NCI-H1105 (cell line): ENCODE measurements around the gene ZFP36.

Experiments used
- DNase-seq: peaks from one replicate; lab custom pipeline; 2025; lab: John Stamatoyannopoulos, UW

Gene ZFP36

DNA sequence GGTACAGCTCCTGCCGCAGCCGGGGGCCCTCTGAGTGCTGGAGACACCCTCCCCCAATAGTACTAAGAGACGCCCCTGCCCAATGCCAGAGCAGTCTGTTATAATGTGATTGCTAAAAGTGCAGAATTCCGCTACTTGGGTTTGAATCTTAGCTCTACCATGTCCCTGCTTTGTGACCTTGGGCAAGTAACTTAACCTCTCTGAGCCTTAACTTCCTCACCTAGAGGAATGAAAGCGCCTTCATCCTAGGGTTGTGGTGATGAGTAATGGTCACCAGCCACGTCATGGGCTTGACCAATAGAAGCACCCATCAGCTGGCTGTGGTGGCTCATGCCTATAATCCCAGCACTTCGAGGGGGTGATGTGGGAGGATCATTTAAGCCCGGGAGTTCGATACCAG lies 12.4 kb downstream of the ZFP36 start:
- no peak for DNase-seq

DNA sequence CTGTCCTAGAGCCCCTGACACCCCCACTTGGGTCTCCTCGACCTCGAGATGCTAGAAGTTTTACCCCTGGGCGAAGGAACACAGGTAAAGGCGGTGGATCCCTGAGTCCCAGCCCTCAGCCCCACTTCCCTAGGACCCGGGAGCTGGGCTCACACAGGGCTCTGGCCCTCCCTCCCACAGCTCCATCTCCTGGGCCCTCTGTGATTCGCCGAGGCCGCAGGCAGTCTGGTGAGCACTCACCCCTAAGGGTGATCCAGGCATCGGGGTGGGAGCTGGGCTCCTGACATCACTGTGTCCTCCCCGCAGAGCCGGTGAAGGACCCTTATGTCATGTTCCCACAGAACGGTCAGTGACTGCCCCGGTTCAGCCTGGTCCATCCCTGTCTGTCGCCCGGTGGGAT lies 14.1 kb downstream of the ZFP36 start:
- no peak for DNase-seq

DNA sequence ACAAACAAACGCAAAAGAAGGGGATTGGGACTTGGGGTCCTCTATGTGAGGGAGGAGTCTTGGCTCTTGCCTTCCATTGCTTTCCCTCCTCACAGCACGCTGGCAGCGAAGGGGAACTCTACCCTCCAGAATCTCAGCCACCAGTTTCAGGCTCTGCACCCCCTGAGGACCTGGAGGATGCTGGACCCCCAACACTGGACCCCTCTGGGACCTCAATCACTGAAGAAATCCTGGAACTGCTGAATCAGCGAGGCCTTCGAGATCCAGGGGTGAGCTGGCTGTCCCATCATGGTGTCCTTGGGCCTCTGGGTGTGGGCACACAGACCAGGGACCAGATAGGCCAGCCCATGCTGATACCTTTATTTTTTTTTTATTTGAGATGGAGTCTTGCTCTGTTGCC lies 15.4 kb downstream of the ZFP36 start:
- no peak for DNase-seq

DNA sequence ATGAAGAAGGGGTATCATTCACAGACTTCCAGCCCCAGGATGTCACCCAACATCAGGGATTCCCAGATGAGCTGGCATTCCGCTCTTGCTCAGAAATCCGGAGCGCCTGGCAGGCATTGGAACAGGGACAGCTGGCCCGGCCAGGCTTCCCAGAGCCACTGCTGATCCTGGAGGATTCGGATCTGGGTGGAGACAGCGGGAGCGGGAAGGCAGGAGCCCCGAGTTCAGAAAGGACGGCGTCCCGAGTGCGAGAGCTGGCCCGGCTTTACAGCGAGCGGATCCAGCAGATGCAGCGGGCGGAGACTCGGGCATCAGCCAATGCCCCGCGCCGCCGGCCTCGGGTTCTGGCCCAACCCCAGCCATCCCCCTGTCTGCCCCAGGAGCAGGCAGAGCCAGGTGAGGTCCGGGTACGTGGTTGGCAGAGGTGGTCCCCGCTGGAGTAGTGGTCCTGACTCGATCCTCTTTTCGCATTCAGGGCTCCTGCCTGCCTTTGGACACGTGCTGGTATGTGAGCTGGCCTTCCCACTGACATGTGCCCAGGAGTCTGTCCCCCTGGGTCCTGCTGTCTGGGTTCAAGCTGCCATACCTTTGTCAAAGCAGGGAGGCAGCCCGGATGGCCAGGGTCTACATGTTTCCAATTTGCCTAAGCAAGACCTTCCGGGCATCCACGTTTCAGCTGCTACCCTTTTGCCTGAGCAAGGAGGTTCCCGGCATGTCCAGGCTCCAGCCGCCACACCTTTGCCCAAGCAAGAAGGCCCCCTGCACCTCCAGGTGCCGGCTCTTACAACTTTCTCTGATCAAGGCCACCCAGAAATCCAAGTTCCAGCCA lies 16.8 kb downstream of the ZFP36 start:
- no peak for DNase-seq

DNA sequence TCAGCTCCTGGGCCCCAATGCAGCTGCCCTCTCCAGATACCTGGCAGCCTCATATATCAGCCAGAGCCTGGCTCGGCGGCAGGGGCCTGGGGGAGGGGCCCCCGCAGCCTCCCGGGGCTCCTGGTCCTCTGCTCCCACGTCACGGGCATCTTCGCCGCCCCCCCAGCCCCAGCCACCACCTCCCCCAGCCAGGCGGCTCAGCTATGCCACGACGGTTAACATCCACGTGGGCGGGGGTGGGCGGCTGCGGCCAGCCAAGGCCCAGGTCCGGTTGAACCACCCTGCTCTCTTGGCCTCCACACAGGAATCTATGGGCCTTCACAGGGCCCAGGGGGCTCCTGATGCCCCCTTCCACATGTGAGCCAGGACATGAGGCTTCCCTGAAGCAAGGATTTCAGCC lies 18.3 kb downstream of the ZFP36 start:
- no peak for DNase-seq

DNA sequence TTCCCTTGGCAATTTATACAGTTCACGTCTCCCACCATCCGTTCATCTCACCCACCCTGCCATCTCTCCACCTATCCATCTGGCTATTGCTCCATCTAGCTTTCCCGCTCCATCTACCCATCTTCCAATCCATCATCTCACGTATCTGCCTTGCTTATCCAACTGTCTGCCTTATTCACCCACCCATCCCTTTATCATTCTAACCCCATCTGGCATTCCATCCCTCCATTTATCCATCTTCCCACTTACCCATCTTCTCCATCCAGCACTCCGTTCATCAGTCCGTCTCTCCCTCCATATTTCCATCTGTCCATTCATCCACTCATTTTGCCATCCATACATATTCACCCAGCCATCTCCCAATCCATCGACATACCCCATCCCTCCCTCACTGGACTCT lies 19.1 kb downstream of the ZFP36 start:
- no peak for DNase-seq

DNA sequence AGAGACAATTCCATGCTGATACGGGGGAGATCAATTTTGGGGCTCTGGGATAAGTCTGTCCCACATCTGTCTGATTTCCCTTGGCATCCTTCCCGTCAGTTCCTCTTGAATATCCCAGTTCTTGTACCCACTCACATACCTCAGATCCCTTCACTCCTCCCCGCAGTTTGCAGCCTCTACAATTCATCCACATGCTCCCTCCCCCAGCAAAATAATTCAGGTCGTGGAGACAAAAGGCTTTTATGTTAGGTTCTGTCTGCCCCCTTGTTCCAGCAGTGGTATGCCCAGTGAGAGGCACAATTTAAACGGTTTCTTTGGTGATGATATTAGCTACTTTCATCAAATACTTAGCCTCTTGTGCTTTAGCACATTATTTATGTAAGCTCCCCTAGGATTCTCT lies 19.5 kb downstream of the ZFP36 start:
- no peak for DNase-seq

DNA sequence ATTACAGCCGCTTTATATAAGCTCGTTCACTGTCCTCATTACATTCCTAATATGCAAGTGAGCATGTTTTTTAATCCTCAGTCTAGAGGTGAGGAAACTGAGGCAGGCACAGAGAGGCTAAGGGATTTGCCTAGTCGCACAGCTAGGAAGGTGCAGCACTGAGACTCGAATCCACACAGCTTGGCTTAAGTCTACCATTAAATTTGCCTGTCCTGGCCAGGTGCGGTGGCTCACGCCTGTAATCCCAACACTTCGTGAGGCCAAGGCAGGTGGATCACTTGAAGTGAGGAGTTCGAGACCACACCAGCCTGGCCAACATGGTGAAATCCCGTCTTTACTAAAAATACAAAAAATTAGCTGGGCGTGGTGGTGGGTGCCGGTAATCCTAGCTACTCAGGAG lies 21.1 kb downstream of the ZFP36 start:
- DNase-seq, result no peak

DNA sequence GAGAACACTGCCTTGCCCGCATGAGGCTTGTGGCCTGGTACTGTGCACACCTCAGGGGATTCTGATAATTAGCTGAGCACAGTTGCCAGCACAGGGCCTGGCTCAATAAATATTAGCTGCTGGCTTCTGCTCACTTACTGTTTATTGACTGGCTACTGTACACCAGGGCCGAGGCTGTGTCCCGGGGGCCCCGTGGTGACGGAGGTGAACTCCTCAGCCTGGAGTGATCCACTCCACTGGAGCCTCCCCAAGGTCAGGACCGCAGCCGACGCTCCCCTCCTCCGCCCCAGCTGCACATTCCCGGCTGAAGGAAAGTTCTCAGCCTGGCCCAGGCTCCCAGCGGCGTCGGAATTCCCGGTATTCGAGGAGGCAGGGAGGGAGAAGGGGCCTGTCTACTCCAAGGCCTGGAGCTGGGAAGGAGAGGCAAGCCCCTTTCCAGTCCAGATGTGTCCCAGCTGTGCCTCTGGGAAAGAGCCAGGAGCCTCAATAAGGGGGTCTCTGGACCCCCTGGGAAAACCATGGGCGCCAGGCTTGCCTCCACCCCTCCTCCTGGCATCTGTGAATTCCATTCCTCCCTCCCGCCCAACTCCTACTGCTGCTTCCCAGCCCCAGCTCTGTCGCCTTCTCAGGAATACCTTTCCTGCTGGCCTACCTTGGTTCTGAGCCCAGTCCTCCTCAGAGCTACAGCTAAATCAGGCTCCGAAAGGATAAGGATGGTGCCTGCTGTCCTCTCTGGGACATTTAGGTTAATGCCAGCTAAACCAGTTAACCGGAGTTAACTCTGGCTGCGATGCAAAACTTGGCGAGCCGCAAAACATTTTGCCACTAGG lies 21.9 kb downstream of the ZFP36 start:
- DNase-seq, result no peak

DNA sequence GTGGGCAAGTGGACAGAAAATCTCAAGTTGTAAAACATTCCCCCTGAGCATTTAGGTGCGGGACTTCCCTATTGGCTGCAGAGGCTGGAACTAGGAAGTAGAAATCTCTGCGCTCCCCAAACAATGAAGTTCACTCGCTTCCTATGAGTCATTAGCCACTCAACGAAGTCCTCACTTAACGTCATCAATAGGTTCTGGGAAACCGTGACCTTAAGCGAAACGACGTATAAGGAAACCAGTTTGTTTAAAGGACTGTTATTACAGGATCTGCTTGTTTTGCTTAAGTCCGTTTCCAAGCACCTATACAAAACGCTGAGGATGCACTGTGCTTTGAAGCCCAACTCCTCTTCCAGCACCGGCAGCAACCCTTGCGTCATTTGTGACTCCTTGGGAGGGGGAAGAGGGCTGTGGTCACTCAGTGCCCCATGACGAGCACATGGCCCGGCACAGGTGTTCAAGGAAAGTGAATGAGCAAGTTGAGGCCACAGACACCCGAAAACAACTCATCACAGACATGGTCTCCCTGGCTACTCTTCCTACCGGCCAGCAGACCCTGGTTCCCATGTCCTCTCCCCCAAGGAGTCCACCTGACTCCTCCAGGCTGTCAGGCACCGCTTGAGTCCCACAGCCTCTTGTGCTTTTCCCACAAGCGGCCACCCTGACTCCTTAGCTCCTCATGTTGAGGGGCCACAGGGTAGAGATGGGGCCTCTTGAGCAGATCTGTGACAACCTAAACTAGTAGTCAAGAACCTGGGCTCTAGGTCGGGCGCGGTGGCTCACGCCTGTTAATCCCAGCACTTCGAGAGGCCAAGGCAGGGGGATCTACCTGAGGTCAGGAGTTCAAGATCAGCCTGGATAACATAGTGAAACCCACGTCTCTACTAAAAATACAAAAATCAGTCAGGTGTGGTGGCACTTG lies 24.3 kb downstream of the ZFP36 start:
- no peak for DNase-seq

DNA sequence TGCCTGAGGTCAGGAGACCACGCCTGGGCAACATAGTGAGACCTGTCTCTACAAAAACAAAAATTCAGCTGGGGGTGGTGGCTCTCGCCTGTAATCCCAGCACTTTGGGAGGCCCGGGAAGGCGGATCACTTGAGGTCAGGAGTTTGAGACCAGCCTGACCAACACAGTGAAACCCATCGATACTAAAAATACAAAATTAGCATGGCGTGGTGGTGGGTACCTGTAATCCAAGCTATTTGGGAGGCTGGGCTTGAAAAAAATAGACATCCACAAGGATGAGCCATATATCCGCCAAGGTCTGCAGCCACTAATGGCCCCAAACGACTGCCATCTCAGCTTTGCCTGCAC lies 26.0 kb downstream of the ZFP36 start:
- DNase-seq, result no peak

DNA sequence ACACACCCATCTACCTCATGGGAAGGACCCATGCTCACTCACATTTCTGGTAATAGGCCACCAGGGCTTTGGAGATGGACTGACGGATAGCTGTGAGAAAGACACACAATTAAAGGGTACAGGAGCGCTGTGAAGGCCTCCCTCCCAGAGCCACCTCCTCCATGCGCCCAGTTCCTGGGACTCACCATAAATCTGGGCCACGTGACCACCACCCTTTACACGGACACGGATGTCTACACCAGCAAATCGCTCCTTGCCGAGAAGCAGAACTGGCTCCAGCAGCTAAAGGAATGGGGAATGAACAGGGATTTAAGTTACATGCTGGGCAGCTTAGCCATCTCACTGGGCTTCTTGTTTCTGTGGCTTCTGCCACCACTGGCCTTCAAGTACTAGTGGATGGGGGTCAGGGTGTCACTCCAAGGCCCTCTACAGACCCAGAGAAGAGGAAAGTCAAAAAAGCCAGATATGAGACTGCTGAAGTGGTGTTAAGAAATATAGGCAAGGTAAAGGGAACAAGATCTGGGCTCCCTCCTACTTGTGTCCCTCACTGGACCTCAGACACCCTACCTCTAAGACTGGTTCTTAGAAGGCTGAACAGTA lies 26.9 kb downstream of the ZFP36 start:
- no peak for DNase-seq

DNA sequence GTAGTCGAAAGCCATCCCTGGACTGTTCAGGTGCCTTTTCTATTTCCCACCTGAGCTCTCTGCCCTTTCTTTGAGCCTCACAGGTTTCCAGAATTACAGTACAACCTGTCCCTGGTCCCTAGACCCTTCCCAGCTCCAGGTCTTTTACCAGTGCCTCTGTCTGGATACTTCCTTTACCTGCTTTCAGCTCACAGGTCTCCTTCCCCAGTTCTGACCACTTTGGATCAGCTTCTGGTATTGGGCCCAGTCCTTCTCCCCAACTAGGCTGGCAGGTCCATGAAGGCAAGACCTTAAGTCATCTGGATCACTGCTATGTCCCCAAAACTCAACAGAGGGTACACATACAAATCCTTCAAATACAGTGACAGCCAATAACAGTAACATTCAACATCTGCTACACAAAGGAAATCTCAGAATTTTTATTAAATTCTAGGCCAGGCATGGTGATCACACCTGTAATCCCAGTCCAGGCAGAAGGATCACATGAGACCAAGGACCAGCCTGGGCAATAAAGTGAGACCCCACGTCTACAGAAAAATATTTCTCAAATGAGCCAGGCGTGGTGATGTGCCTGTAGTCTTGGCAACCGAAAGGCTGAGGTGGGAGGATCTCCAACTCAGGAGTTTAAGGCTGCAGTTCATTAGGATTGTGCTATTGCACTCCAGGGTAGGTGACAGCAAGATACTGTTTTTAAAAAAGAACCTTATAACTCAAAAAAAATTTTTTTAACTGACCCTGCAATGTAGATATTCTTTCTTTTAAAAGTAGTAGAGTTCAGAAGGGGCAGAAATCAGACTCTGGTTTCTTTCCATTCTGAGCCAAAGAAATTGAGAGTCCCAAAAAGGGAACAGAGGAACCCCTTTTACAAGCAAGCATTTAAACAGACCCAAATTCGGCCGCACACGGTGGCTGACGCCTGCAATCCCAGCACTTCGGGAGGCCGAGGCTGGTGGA lies 27.8 kb downstream of the ZFP36 start:
- DNase-seq, result no peak

DNA sequence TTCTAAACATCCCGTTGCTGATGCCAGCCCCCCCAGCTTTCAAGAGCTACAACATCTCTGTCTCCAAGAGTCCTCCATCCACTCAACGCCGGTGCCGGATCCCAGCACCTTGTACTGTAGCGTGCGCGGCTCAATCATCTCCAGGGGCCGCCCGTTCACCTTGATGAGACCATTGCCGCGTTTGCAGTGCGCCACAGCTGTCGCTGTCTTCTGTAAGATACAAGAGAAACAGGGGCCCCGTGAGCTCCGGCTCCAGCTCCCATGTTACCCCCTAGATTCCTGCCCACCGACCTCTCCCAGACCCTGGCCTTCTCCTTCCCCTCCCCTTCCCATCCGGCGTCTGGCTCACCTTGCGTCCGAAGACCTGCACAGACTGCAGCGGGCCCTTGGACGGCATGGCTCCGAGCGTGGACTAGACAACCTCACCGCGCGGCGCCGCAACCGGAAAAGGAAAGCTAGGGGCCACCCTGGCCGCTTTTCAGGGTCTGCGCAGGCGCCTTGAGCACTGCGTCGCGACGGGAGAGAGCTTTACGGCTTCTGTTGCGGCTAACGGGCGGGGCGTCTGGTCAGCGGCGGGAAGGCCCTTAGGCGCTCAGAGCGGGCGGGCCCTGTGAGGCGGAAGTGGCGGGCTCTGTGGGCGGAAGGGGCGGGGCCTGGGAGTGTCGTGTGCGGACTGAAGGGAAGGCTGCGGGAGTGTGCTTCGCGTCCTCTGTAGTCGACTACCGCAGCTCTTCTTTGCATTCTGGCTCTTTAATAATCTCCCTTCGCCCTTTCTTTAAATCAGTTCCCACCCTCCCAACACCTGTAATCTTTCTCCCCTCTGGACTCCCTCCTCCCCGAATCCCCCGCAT lies 29.1 kb downstream of the ZFP36 start, which contains the start of gene RPS16:
TSS of gene RPS16 (minus strand) at position 451 of the 851 bp plus-strand sequence. CDS start at position 397, 54 bp downstream.
- peak; percentile 98 for DNase-seq

DNA sequence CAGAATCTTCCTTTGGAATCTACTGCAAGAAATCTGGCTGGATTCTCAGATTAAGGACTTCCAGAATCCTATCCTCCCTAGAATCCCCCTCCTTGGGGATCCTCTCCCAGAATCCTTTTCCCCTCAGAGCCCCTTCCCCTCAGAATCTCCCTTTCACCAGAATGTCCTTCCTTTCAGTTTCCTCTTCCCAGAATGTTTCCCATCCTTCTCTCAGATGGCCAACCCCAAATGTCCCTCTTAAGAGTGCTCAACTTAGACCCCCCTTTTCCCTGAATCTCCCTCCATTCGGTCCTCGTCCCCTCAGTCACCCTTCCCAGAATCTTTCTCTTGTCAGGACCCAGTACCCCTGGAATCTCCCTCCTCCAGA lies 29.7 kb downstream of the ZFP36 start:
- DNase-seq, result no peak

DNA sequence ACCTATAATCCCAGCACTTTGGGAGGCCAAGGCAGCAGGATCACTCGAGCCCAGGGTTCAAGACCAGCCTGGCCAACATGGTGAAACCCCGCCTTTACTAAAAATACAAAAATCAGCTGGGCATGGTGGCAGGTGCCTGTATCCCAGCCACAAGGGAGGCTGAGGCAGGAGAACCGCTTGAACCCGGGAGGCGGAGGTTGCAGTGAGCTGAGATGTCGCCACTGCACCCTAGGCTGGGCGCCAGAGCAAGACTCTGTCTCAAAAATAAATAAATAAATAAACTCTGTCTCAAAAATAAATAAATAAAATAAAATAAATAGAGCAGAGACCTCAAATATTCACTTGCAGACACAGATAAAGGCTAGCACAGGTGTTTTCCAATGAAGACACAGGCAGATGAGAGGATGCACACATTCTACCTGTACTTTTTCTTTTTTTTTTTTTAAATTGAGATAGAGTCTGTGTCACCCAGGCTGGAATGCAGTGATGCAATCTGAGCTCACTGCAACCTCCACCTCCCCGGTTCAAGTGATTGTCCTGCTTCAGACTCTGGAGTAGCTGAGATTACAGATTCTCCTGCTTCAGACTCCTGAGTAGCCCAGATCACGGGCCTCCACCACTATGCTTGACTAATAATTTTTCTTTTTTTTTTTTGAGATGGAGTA lies 31.8 kb downstream of the ZFP36 start:
- DNase-seq, result no peak

DNA sequence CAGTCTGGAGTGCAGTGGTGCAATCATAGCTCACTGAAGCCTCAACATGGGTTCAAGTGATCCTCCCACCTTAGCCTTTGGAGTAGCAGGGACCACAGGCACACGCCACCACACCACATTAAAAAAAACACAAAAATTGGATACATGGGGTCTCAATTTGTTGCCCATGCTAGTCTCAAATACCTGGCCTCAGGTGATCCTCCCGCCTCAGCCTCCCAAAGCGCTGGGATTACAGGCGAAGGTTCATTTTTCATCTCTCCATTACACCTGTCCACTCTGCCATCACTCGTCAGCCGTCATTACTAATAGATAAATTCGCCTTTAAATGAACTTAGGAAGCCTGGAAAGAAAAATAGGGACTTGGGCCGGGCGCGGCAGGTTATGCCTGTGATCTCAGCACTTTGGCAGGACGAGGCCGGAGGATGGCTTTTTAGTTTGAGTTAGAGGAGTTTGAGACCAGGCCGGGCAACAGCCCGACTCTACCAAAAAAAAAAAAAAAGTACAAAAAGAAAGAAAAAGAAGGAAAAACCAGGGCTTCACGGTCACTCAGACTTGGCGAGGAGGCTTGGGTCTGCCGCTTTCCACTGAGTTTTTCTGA lies 38.0 kb downstream of the ZFP36 start:
- DNase-seq, result no peak

DNA sequence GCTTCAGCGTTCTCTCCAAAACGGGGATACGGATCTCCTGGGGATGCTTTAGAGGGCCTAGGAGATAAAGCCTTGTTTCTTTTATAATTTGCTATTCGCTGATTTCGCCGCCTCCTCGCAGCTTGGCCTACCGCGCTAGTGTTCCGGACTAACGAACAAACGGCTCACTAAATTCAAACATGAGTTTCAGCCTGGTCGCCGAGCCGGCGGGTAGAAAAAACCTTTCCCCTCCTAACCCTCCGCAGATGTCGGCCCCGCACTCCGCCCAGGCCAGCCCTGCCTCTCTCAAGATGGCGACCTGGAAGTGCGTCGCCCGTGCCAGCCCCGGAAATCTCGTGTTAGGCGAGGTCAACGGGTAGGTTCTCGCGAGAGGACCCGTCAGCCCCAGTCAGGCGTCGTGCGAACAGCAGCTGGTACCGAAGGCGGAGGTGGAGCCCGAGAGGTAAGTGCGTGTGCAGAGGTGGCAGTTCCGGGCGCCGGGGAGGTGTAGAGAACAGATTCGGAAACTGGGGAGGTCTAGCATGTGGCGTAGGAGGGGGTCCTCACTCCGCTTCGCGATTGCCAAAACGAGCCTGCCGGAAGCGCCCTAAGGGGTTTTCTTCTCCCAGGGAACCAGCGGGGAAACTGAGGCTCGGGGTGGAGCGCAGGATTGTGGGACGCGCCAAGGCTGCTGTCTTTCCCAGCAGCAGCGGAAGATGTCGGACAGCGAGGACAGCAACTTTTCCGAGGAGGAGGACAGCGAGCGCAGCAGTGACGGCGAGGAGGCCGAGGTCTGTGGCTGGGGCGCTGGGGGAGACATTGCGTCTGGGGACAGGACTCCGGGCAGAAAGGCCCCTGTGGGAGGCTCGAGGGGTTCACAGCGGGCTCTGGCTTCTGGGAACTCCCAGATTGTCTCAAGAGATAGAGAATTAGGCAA lies 38.8 kb downstream of the ZFP36 start, which contains the start of gene SUPT5H:
TSS of gene SUPT5H (plus strand) at position 387 of the 916 bp plus-strand sequence. CDS start at position 696, 309 bp downstream.
- peak; percentile 98 for DNase-seq
